HUES64 (cell line): ENCODE data around the gene APPL2.

Experiments
- H3K27ac ChIP-seq: 2 replicates; pipeline ENCODE4 v1.7.0; 2013; ENCODE audit warnings: low read depth, low read length, inconsistent platforms
- H3K27me3 ChIP-seq: 2 replicates; pipeline ENCODE4 v1.6.1; 2013; ENCODE audit warnings: mild to moderate bottlenecking, low read length; ENCODE audit not compliant: insufficient read depth
- H3K36me3 ChIP-seq: 2 replicates; pipeline ENCODE4 v1.6.1; 2013; ENCODE audit warnings: mild to moderate bottlenecking, low read length; ENCODE audit not compliant: insufficient read depth
- H3K4me1 ChIP-seq: 2 replicates; pipeline ENCODE4 v1.6.1; 2013; ENCODE audit warnings: mild to moderate bottlenecking, low read length, moderate library complexity; ENCODE audit not compliant: insufficient read depth
- H3K4me3 ChIP-seq: 2 replicates; pipeline ENCODE4 v1.5.1; 2013; ENCODE audit warnings: mild to moderate bottlenecking, low read length, moderate library complexity
- H3K9ac ChIP-seq: 2 replicates; pipeline ENCODE4 v1.6.1; 2013; ENCODE audit warnings: mild to moderate bottlenecking, low read depth, low read length
- H3K9me3 ChIP-seq: 2 replicates; pipeline ENCODE4 v1.6.1; 2013; ENCODE audit warnings: low read depth, low read length; ENCODE audit not compliant: insufficient read depth
- WGBS: fragments of 150-250, 120-280 bp; methylation state at CpG from one replicate; pipeline ENCODE4 v1.1.7; 2013; ENCODE audit warnings: missing lambda C conversion rate; 5-methylcytosine and 5-hydroxymethylcytosine counted together

Gene APPL2

GRCh38 chr12:105209091-105209490 lies 26.9 kb downstream of the APPL2 start:
- Histone ChIP-seq H3K9ac (no peak overlapping the region), H3K4me3 (no peak overlapping the region), H3K9me3 (no peaks in the 10 kb centered on the region), H3K27me3 (no peaks in the 10 kb centered on the region), H3K4me1 (no peaks in the 10 kb centered on the region), H3K27ac (no peak overlapping the region), H3K36me3 (peaks cover 41% of the 10 kb centered on the region)
- WGBS, result 94% methylated on average over 3 of the region's 3 CpGs

DNA sequence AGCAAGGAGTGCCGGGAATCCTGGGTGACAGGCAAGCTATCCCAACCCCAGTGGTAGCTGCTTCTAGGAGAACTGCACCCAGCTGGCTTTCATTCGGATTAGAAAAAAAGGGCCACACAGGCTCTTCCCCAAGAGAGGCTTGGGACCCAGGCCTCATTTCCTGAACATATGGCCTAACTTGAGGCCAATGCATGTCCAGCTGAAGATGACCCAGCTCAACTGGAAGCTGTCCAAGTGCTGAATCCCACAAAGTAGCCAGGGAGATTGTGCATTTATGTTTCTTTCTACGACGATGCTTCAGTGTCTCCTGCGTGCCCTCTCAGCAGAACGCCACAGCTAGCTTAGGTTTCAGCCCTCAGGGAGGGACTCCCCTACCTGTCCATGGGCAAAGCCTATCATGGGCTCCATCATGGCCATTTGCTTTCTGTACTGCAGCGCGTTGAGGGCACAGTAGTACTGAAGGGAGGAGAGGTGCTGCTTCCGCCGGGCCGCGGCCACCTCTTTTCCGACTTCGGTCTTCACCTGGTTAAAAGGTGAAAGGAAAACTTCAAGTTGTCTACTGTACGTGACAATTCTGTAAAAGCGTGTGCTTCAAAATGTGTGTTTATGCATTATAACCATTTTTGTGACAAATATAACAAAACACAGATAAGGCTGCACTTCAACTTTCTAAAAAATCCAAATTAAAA lies 29.1 kb downstream of the APPL2 start:
- Histone ChIP-seq H3K27me3 (no peaks in the 10 kb centered on the region), H3K9me3 (no peaks in the 10 kb centered on the region), H3K27ac (no peak overlapping the region), H3K36me3 (peaks cover 56% of the 10 kb centered on the region), H3K9ac (no peak overlapping the region), H3K4me3 (no peak overlapping the region), H3K4me1 (no peaks in the 10 kb centered on the region)
- 97% methylated on average over 15 of the region's 16 CpGs for WGBS

- H3K36me3 ChIP-seq, result peaks cover 50% of the 10 kb centered on the region
- no peaks in the 10 kb centered on the region for H3K27me3 ChIP-seq
- H3K9me3 ChIP-seq, result no peaks in the 10 kb centered on the region
- no peak overlapping the region for H3K9ac ChIP-seq
- H3K4me3 ChIP-seq, result no peak overlapping the region
- no peaks in the 10 kb centered on the region for H3K4me1 ChIP-seq
- H3K27ac ChIP-seq, result no peak overlapping the region
- 96% methylated on average over 10 of the region's 10 CpGs for WGBS
Observed at GRCh38 chr12:105205322-105206048, 30.5 kb downstream of the APPL2 start.

DNA sequence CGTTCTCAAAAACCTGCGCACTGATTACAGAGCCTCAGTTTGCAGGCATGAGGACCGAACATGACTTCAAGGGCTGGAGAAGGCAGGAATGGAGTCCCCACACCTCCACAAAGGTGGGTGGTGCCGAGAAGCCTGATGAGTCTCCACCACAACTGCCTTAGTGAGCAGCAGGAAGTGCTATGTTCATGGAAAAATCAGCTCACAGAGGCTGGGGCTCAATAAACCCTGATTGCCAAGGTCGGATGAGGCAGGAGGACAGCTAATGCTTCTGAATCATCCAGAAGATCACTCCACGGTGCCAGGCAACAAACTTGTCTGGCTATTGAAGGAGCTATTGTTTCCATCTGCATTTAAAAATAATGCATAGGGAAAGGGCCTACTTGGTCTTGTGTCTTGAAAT lies 31.1 kb downstream of the APPL2 start:
- H3K27ac ChIP-seq, result no peak overlapping the region
- WGBS, result 96% methylated on average over 6 of the region's 6 CpGs

GRCh38 chr12:105204127-105204526 lies 31.8 kb downstream of the APPL2 start:
- no peak overlapping the region for H3K27ac ChIP-seq
- H3K9me3 ChIP-seq, result no peaks in the 10 kb centered on the region
- H3K36me3 ChIP-seq, result peaks cover 50% of the 10 kb centered on the region
- no peak overlapping the region for H3K4me3 ChIP-seq
- no peak overlapping the region for H3K9ac ChIP-seq
- H3K4me1 ChIP-seq, result no peaks in the 10 kb centered on the region
- WGBS, result 91% methylated on average over 8 of the region's 8 CpGs
- no peaks in the 10 kb centered on the region for H3K27me3 ChIP-seq

More for the DNA sequence above, 31.1 kb downstream of the APPL2 start:
- Histone ChIP-seq H3K9ac (no peak overlapping the region), H3K4me1 (no peaks in the 10 kb centered on the region), H3K27me3 (no peaks in the 10 kb centered on the region), H3K9me3 (no peaks in the 10 kb centered on the region), H3K4me3 (no peak overlapping the region), H3K36me3 (peaks cover 50% of the 10 kb centered on the region)

DNA sequence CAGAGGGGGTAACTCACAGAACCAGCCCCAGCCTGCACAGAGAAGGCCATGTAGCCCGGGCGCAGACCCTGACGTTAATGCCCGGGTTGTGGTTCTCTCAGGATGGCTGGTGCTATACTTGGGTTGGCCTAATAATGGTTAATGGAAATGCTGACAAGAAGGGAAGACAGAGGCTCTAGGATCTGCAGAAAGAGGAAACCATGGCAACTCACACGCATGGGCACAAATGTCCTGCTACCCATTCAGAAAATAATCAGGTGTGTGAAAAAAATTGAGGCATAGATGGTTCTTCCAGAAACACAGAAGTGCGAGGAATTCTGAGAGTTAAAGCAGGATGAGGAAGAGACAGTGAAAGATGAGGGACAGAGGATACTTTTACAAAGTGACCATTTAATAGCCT lies 33.8 kb downstream of the APPL2 start:
- no peak overlapping the region for H3K27ac ChIP-seq
- H3K4me1 ChIP-seq, result no peaks in the 10 kb centered on the region
- H3K9me3 ChIP-seq, result no peaks in the 10 kb centered on the region
- H3K36me3 ChIP-seq, result peaks cover 54% of the 10 kb centered on the region
- H3K4me3 ChIP-seq, result no peak overlapping the region
- H3K9ac ChIP-seq, result no peak overlapping the region
- 95% methylated on average over 6 of the region's 6 CpGs for WGBS
- H3K27me3 ChIP-seq, result no peaks in the 10 kb centered on the region

GRCh38 chr12:105201299-105201698 lies 34.7 kb downstream of the APPL2 start:
- 93% methylated on average over 7 of the region's 7 CpGs for WGBS
- Histone ChIP-seq H3K9ac (no peak overlapping the region), H3K9me3 (no peaks in the 10 kb centered on the region), H3K36me3 (peaks cover 51% of the 10 kb centered on the region), H3K4me1 (no peaks in the 10 kb centered on the region), H3K4me3 (no peak overlapping the region), H3K27ac (no peak overlapping the region), H3K27me3 (no peaks in the 10 kb centered on the region)

GRCh38 chr12:105200385-105200784 lies 35.6 kb downstream of the APPL2 start:
- H3K9ac ChIP-seq, result no peak overlapping the region
- no peaks in the 10 kb centered on the region for H3K9me3 ChIP-seq
- peaks cover 51% of the 10 kb centered on the region for H3K36me3 ChIP-seq
- 90% methylated on average over 4 of the region's 4 CpGs for WGBS
- no peaks in the 10 kb centered on the region for H3K27me3 ChIP-seq
- no peak overlapping the region for H3K4me3 ChIP-seq
- no peaks in the 10 kb centered on the region for H3K4me1 ChIP-seq
- H3K27ac ChIP-seq, result no peak overlapping the region

GRCh38 chr12:105198961-105199360 lies 37.0 kb downstream of the APPL2 start:
- no peaks in the 10 kb centered on the region for H3K27me3 ChIP-seq
- H3K9me3 ChIP-seq, result no peaks in the 10 kb centered on the region
- no peak overlapping the region for H3K9ac ChIP-seq
- H3K4me1 ChIP-seq, result no peaks in the 10 kb centered on the region
- H3K4me3 ChIP-seq, result no peak overlapping the region
- peaks cover 49% of the 10 kb centered on the region for H3K36me3 ChIP-seq
- H3K27ac ChIP-seq, result no peak overlapping the region
- WGBS, result 94% methylated on average over 6 of the region's 6 CpGs

GRCh38 chr12:105196090-105196489 lies 39.9 kb downstream of the APPL2 start:
- 94% methylated on average over 6 of the region's 6 CpGs for WGBS

DNA sequence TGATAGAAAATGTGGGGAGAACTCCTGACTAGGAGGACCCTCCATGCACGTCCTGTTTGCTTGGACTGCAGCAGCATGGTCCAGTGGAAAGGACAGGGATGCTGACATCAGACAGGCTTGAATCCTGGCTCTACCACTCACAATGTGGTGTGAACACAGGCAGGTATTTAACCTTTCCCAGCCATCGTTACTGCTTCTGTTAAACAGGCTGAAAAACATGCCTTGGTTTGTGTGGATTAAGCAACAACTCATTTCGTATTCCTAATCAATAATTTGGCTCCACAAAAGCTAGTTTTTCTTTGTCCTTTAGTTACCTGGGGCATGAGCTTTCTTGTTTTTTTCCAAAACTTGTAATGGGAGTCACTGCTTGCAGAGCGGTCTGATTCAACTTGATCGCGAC lies 41.0 kb downstream of the APPL2 start:
- WGBS, result 95% methylated on average over 6 of the region's 6 CpGs
- Histone ChIP-seq H3K9me3 (no peaks in the 10 kb centered on the region), H3K36me3 (peaks cover 54% of the 10 kb centered on the region), H3K4me3 (no peak overlapping the region), H3K27ac (no peak overlapping the region), H3K9ac (no peak overlapping the region), H3K27me3 (no peaks in the 10 kb centered on the region), H3K4me1 (no peaks in the 10 kb centered on the region)

More at GRCh38 chr12:105196090-105196489, 39.9 kb downstream of the APPL2 start:
- Histone ChIP-seq H3K4me1 (no peaks in the 10 kb centered on the region), H3K9ac (no peak overlapping the region), H3K36me3 (peaks cover 49% of the 10 kb centered on the region), H3K27me3 (no peaks in the 10 kb centered on the region), H3K9me3 (no peaks in the 10 kb centered on the region), H3K4me3 (no peak overlapping the region), H3K27ac (no peak overlapping the region)
